SK-N-SH treated with all-trans-retinoic acid at 6 μM for 48 hours (cell line): ENCODE results near the gene SMOC2.

ENCODE experiments used
- ATAC-seq: fragments of 200-7000 bp; cut with Tn5 transposase; 3 replicates; pipeline ENCODE4 v1.9.1; 2020; ENCODE audit warnings: mild to moderate bottlenecking, moderate library complexity
- ARNTL ChIP-seq: fragments of 450-650 bp; formaldehyde crosslinking; IDR thresholded peaks from 2 replicates; pipeline ENCODE4 v1.5.0; 2020; ENCODE audit warnings: low read depth, mild to moderate bottlenecking, moderate library complexity, borderline replicate concordance
- BACH2 ChIP-seq: fragments of 250-450 bp; sonication (Bioruptor Pico); IDR thresholded peaks from 2 replicates; pipeline ENCODE4 v1.9.0; 2021; ENCODE audit warnings: mild to moderate bottlenecking, borderline replicate concordance
- CREB5 ChIP-seq: fragments of 250-450 bp; sonication (Bioruptor Pico); IDR thresholded peaks from 2 replicates; pipeline ENCODE4 v1.5.1; 2020; ENCODE audit warnings: low read depth, mild to moderate bottlenecking, moderate library complexity
- CSDC2 ChIP-seq: fragments of 250-450 bp; sonication (Bioruptor Pico); IDR thresholded peaks from 2 replicates; pipeline ENCODE4 v1.5.0; 2020; ENCODE audit warnings: mild to moderate bottlenecking, moderate library complexity
- CSRNP3 ChIP-seq: fragments of 250-450 bp; sonication (Bioruptor Pico); IDR thresholded peaks from 2 replicates; pipeline ENCODE4 v1.5.1; 2021; ENCODE audit warnings: mild to moderate bottlenecking, moderate library complexity
- ESRRG ChIP-seq: fragments of 250-450 bp; sonication (Bioruptor Pico); IDR thresholded peaks from 2 replicates; pipeline ENCODE4 v1.6.1; 2021; ENCODE audit warnings: mild to moderate bottlenecking
- GLIS3 ChIP-seq: fragments of 250-450 bp; sonication (Bioruptor Pico); IDR thresholded peaks from 2 replicates; pipeline ENCODE4 v1.5.0; 2020; ENCODE audit warnings: mild to moderate bottlenecking, moderate library complexity
- ISL1 ChIP-seq: fragments of 250-450 bp; sonication (Bioruptor Pico); IDR thresholded peaks from 2 replicates; pipeline ENCODE4 v2.1.2; 2022; ENCODE audit warnings: mild to moderate bottlenecking, moderate library complexity
- OSR1 ChIP-seq: fragments of 250-450 bp; sonication (Bioruptor Pico); IDR thresholded peaks from 2 replicates; pipeline ENCODE4 v1.8.0; 2022; ENCODE audit warnings: moderate library complexity, mild to moderate bottlenecking, inconsistent platforms
- PATZ1 ChIP-seq: fragments of 250-450 bp; sonication (Bioruptor Pico); IDR thresholded peaks from 2 replicates; pipeline ENCODE4 v1.8.0; 2020; ENCODE audit warnings: mild to moderate bottlenecking, moderate library complexity, borderline replicate concordance
- POU6F1 ChIP-seq: fragments of 250-450 bp; sonication (Bioruptor Pico); IDR thresholded peaks from 2 replicates; pipeline ENCODE4 v1.8.0; 2021; ENCODE audit warnings: low read depth, mild to moderate bottlenecking, moderate library complexity, borderline replicate concordance
- PPARA ChIP-seq: fragments of 250-450 bp; sonication (Bioruptor Pico); IDR thresholded peaks from 2 replicates; pipeline ENCODE4 v1.5.0; 2020; ENCODE audit warnings: mild to moderate bottlenecking, borderline replicate concordance
- RARB ChIP-seq: fragments of 250-450 bp; sonication (Bioruptor Pico); IDR thresholded peaks from 2 replicates; pipeline ENCODE4 v1.8.0; 2021; ENCODE audit warnings: mild to moderate bottlenecking, moderate library complexity
- SNAI2 ChIP-seq: fragments of 250-450 bp; sonication (Bioruptor Pico); IDR thresholded peaks from 2 replicates; pipeline ENCODE4 v1.5.0; 2020; ENCODE audit warnings: mild to moderate bottlenecking, moderate library complexity
- TOX ChIP-seq: fragments of 250-450 bp; sonication (Bioruptor Pico); IDR thresholded peaks from 2 replicates; pipeline ENCODE4 v1.8.0; 2021; ENCODE audit warnings: mild to moderate bottlenecking, moderate library complexity, borderline replicate concordance
- TSHZ2 ChIP-seq: fragments of 250-450 bp; sonication (Bioruptor Pico); IDR thresholded peaks from 2 replicates; pipeline ENCODE4 v1.5.0; 2020; ENCODE audit warnings: mild to moderate bottlenecking, moderate library complexity
- ZC3H10 ChIP-seq: fragments of 250-450 bp; sonication (Bioruptor Pico); IDR thresholded peaks from 2 replicates; pipeline ENCODE4 v1.5.1; 2021; ENCODE audit warnings: mild to moderate bottlenecking, moderate library complexity
- ZFP3 ChIP-seq: fragments of 250-450 bp; sonication (Bioruptor Pico); IDR thresholded peaks from 2 replicates; pipeline ENCODE4 v1.5.0; 2020; ENCODE audit warnings: mild to moderate bottlenecking, moderate library complexity
- ZFP30 ChIP-seq: fragments of 450-650 bp; formaldehyde crosslinking; IDR thresholded peaks from 2 replicates; pipeline ENCODE4 v1.5.0; 2022; ENCODE audit warnings: mild to moderate bottlenecking, moderate library complexity
- ZNF565 ChIP-seq: fragments of 450-650 bp; formaldehyde crosslinking; conservative IDR thresholded peaks from 2 replicates; pipeline ENCODE4 v1.5.0; 2020; ENCODE audit warnings: low read depth, mild to moderate bottlenecking, moderate library complexity
- ZNF70 ChIP-seq: fragments of 450-650 bp; formaldehyde crosslinking; IDR thresholded peaks from 2 replicates; pipeline ENCODE4 v1.5.0; 2020; ENCODE audit warnings: mild to moderate bottlenecking, moderate library complexity
- ZNF8 ChIP-seq: fragments of 450-650 bp; formaldehyde crosslinking; IDR thresholded peaks from 2 replicates; pipeline ENCODE4 v1.5.0; 2020; ENCODE audit warnings: mild to moderate bottlenecking, moderate library complexity

The SMOC2 gene

GRCh38 chr6:168420084-168420483 lies 20.9 kb upstream of the SMOC2 start:
- no peak for ATAC-seq
- no peak for TF ChIP-seq ZFP30 (CRISPR knock-in tag)
- TF ChIP-seq ZNF70 (CRISPR knock-in tag) = no peak
- TF ChIP-seq ZC3H10 (CRISPR knock-in tag) = no peak
- no peak for TF ChIP-seq RARB
- TF ChIP-seq SNAI2 (CRISPR knock-in tag) = no peak
- TF ChIP-seq ESRRG (CRISPR knock-in tag) = no peak
- TF ChIP-seq PPARA (CRISPR knock-in tag) = no peak
- TF ChIP-seq OSR1 (CRISPR knock-in tag) = no peak
- TF ChIP-seq ZNF565 (CRISPR knock-in tag) = no peak
- TF ChIP-seq ARNTL = no peak
- no peak for TF ChIP-seq ZNF8 (CRISPR knock-in tag)
- TF ChIP-seq PATZ1 (CRISPR knock-in tag) = no peak
- no peak for TF ChIP-seq GLIS3
- no peak for TF ChIP-seq TSHZ2 (CRISPR knock-in tag)
- TF ChIP-seq POU6F1 (CRISPR knock-in tag) = no peak
- TF ChIP-seq, all 23 proteins: peak for 0

GRCh38 chr6:168420706-168421105 lies 20.3 kb upstream of the SMOC2 start:
- no peak for TF ChIP-seq ZC3H10 (CRISPR knock-in tag)
- no peak for TF ChIP-seq ZFP3
- no peak for TF ChIP-seq TOX
- no peak for TF ChIP-seq SNAI2 (CRISPR knock-in tag)
- TF ChIP-seq ZNF565 (CRISPR knock-in tag) = no peak
- TF ChIP-seq RARB = no peak
- TF ChIP-seq ZFP30 (CRISPR knock-in tag) = no peak
- no peak for TF ChIP-seq ISL1 (CRISPR knock-in tag)
- no peak for TF ChIP-seq ARNTL
- no peak for TF ChIP-seq CSRNP3
- no peak for TF ChIP-seq GLIS3
- TF ChIP-seq BACH2 (CRISPR knock-in tag) = no peak
- no peak for TF ChIP-seq CSDC2
- TF ChIP-seq TSHZ2 (CRISPR knock-in tag) = no peak
- no peak for TF ChIP-seq ZNF70 (CRISPR knock-in tag)
- TF ChIP-seq ESRRG (CRISPR knock-in tag) = no peak
- TF ChIP-seq CREB5 (CRISPR knock-in tag) = no peak
- no peak for TF ChIP-seq PPARA (CRISPR knock-in tag)
- no peak for TF ChIP-seq PATZ1 (CRISPR knock-in tag)
- no peak for ATAC-seq
